Urothelium cell line (cell line): ENCODE measurements around the gene GUCY2D.
"Not testable (repeated sequence)": the region's sequence is repeated elsewhere in the genome, so short reads cannot be mapped to it uniquely, and the experiment has no call there.

Experiments
- DNase-seq: peaks from one replicate; pipeline ENCODE4 v3.0.0; 2011; ENCODE audit warnings: low spot score, mixed read lengths
- FAIRE-seq: peaks from 2 replicates; lab custom pipeline; 2011; peaks lifted over from hg19 to GRCh38; lab: Jason Lieb, UNC

GUCY2D gene

DNA sequence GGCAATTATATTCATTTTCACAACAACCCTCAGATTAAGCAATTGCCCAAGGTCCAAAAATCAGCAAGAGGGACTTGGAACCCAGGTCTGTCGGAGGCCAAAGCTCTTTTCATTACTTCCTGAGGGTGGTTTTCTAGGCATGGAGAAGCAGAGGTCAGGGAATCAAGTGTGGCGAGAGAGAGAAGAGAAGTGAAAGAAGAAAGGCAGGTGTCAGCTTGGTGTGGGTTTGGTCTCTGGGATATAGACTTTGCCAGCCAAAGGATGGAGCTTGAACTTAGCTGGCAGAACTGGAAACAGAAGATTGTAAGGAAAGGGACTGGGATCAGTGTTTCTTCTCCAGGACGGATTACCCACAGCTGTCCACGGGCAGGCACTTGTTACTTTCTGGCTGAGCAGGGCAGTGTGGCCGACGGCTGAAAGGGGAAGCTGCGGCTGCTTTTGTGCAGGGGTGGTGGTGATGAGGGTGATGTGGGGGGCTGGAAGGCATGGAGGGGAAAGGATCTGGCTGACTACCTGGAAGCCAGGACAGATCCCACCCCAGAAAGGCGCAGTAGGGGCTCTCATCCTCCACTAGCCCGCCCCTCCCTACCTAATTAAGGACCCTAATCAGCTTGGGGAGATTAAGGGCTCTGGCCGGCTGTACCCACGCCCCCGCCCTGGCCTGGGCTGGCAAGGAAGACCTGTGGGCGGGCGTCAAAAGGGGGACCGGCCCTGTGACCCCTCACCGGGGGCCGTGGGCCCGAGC is at the start of gene GUCY2D:
GUCY2D (plus strand) TSS at position 640 of the 745 bp plus-strand sequence. CDS start 433 bp downstream, outside the sequence.
- no peak for FAIRE-seq
- DNase-seq, result no peak

DNA sequence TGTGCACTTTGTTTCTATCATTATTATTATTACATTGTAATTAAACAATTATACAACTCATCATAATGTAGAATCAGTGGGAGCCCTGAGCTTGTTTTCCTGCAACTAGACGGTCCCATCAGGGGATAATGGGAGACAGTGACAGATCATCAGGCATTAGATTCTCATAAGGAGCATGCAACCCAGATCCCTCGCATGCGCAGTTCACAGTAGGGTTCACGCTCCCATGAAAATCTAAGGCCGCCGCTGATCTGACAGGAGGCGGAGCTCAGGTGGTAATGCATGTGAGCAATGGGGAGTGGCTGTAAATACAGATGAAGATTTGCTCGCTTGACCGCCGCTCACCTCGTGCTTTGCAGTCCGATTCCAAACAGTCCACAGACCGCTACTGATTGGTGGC is 49.1 kb upstream of the GUCY2D start:
- DNase-seq, FAIRE-seq: not testable (repeated sequence)

DNA sequence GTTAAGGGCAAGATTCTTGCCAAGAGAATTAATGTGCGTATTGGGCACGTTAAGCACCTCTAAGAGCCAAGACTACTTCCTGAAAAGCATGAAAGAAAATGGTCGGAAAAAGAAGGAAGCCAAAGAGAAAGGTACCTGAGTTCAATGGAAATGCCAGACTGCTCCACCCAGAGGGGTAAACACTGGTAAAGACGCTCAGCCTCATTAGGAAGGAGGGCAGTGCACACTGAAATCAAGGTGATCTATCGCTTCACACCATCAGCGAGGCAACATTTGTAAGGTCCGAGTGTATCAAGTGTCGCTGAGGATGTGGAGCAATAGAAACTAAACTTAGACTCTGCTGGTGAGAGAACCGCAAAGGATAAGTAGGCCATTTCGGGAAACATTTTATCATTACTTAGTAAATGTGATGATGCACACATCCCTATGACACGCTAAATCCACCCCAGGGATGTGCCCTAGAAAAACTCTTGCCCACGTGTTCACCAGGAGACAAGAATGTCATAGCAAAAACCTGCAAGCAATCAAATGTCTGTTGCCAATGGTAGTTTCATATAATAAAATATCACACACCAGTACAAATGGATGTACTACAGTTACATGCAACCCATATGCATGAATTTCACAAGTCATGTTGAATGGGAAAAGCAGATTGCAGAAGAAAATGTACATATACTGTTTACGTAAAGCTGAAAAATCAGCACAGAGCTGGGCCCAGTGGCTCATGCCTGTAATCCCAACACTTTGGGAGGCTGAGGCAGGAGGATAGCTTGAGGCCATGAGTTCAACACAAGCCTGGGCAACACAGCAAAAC is 46.8 kb upstream of the GUCY2D start:
- FAIRE-seq, result no peak
- DNase-seq, result no peak

DNA sequence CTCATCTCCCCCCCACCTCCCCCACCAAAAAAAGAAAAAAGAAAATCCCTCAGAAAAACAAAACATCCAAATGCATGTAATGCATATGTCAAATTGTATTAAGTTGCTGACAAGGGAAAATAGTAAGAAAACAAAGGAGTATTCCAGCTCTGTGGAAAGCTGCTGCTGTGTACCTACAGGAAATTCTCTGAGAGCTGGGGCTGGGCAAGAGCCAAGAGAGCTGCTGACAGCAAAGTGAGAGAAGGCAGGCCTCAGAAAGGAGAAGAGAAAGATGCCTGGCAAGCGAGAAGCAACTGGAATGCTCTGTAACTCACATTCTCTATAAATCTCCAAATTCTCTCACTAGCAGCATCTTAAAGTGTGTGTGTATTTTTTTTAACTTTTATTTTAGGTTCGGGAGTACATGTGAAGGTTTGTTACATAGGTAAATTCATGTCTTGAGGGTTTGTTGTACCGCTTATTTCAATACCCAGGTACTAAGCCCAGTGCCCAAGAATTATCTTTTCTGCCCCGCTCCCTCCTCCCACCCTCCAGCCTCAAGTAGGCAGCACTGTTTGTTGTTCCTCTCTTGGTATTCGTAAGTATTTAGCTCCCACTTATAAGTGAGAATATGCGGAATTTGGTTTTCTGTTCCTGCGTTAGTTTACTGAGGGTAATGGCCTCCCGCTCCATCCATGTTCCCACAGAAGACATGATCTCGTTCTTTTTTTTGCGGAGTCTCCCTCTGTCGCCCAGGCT is 46.0 kb upstream of the GUCY2D start:
- FAIRE-seq (no peak), DNase-seq (no peak)

DNA sequence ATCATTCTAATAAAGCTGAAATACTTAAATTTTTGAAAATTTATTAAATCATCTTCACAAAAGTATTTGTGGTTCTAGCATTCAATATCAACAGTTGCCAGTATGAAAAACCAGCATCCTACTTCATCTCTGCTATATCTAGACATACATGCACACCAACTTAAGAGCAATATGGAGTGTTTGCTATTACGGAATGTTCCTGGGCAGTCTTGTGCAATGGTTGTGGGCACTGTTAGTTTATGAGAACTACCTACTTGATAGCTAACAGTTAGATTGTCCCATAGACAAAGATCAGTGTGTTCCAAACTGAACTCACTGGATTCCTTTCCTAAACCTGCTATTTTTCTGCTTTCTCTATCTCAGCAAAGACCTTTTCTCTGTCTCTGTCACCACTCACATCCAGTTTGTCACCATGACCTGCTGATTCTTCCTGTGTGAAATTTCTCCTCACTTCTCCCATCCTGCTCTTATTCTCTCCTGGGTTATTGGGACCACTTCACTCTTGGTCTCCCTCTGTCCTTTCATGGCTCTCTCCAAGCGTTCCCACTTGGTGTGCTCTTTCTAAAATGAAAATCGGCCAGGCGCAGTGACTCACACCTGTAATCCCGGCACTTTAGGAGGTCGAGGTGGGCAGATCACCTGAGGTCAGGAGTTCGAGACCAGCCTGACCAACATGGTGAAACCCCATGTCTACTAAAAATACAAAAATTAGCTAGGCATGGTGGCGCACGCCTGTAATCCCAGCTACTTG is 42.7 kb upstream of the GUCY2D start:
- FAIRE-seq (no peak), DNase-seq (no peak)

DNA sequence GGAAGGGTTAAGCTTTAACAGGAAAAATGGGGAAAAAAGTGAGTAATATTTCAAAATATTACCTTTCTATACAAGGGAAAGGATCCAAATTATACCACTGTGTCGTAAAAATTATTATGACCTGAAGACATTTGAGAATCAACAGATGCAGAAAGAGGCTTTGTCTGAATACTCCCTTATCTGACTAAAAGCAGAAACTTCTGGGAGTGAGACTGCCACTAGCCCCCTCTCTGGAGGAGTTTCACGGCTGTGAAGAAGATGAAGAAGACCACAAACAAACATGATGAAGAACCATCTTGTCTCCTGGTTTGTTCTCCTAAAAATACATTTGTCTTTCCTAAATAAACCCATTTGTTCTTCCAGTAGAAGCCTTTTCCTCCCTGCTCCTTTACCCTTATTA is 41.0 kb upstream of the GUCY2D start:
- FAIRE-seq, result no peak
- no peak for DNase-seq

DNA sequence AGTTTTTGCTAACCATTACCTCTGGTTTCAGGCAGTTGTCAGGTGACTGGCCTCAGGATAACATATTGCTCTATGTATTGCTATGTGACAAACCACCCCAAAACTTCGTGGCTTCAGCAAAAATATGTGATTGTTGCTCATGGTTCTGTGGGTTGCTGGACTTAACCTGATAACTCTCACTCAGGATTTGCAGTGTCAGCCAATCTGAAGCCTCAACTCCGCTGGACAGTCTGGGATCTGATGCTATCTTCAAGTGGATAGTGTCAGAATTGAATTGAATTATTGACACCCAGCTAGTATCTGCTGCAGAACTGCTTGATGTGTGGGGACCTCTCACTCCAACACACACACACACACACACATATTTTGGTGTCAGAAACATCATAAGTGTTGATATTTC is 34.7 kb upstream of the GUCY2D start:
- no peak for FAIRE-seq
- no peak for DNase-seq

DNA sequence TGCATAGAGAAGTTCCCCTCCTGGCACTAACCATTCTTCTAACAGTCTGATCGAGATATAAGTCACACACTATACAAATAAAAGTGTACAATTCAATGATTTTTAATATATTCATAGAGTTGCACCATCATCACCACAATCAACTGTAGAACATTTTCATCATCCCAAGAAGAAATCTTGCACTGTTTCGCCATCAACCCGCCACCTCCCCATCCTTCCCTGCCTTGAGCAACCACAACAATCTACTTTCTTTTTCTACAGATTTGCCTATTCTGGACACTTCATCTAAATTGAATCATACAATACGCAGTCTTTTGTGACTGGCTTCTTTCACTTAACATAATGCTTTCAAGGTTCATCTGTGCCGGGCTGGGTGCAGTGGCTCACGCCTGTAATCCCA is 33.0 kb upstream of the GUCY2D start:
- DNase-seq, result no peak
- FAIRE-seq, result no peak

DNA sequence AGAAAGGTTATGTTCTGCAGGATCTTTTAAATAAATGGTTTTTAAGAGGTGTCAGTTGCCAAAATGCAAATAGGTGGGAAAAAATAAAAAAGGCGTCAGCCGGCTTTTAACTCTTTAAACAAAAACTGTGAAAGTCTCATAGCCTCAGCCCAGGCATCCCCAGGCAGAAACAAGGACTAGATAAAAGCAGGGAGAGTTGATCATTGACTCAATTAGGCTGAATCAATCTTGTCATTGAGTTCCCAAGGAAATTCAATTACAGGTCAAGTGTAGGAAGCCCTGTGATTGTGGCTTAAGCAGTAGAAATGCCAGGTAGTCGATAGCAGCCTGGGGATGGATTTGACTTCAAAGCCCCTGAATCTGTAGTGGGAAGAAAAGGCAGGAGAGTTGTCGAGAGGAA is 30.8 kb upstream of the GUCY2D start:
- no peak for FAIRE-seq
- no peak for DNase-seq

DNA sequence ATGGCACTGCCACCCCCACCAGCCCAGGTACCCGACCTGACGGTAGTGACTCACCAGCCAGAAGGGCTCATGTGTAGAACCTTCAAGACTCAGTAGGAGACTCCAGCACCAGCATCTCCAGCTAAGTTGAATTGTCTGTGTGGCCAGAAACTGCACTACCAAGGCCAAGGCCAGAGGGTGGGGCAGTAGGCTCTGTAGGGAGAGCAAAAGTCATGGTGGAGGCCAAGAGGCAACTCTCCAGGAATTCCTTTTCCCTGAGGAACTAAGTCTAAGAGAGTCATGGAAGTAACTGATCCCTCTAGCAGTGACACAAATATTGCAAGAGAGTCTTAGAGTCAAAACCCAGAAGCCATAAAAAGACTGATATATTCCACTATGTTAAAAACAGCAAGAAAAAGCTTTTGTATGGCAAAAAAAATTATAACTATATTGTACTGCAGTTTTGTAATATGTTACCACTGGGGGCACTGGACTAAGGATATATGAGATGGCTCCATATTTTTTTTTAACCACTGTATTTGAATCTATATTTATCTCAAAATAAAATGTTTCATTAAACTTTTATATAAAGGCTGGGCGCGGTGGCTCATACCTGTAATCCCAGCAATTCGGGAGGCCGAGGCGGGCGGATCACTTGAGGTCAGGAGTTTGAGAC is 30.2 kb upstream of the GUCY2D start:
- no peak for DNase-seq
- FAIRE-seq, result no peak

DNA sequence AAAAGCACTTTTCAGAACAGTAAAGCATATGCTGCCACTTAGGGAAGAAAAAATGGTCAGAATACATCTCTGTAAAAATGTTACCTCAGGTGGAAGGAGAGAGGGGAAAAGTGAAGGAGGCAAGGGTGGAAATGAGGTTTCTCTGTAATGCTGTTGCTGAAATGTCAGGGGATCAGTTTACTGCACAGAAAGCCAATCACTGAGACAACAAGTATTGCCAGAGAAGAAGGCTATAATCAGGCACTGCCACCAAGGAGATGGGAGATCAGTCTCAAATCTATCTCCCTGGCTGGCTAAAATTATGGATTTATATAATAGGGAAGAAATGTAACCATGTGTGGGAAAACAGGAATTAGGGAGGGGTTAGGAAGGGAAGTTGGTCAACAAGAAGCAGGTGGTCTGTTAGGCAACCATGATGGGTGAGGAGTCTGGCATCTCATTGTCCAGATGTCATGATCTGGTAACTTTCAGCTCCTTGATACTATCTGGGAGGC is 27.7 kb upstream of the GUCY2D start:
- DNase-seq (no peak), FAIRE-seq (no peak)

DNA sequence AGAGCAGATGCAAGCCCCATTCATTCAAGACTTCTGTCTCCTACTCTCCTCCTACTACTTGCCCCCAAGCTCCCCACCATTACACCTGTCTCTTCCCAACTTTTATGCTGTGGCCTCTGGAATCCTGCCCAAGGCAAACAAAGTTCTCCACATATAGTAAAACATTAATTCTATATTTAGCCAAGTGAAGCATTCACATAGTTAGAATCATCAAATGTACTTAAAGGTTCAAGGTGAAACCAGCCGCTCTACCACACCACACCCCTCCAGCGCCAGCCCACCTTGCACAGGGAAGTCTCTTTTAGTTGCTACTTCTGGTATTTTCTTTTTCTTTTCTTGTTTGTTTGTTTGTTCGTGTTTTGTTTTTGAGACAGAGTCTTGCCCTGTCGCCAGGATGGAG is 25.4 kb upstream of the GUCY2D start:
- DNase-seq (no peak), FAIRE-seq (no peak)

DNA sequence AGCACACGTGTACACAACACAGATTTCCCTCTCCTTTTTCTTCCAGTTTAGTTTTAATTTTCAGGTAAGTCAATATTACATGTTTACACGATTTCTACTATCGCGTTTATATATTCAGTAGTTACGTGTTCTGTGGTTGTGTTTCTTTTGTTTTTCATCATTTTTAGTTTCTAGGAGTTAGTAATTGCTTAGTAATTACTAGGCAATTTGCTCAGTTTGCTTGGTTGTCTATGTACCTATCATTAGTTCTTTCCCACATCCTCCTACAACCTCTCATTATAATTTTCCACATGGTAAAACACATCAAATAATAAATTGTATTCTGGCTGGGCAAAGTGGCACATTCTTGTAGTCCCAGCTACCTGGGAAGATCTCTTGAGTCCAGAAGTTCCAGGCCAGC is 24.6 kb upstream of the GUCY2D start:
- DNase-seq (no peak), FAIRE-seq (no peak)

DNA sequence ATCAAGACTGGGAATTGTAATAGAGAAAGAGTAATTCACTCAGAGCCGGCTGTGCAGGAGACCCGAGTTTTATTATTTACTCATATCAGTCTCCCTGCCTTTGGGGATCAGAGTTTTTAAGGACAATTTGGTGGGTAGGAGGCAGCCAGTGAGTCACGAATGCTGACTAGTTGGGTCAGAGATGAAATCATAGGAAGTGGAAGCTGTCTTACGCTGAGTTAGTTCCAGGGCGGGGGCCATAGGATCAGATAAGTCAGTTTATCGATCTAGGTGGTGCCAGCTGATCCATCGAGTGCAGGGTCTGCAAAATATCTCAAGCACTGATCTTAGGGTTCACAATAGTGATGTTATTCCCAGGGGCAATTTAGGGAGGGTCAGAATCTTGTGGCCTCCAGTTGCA is 20.2 kb upstream of the GUCY2D start:
- FAIRE-seq, result no peak

DNA sequence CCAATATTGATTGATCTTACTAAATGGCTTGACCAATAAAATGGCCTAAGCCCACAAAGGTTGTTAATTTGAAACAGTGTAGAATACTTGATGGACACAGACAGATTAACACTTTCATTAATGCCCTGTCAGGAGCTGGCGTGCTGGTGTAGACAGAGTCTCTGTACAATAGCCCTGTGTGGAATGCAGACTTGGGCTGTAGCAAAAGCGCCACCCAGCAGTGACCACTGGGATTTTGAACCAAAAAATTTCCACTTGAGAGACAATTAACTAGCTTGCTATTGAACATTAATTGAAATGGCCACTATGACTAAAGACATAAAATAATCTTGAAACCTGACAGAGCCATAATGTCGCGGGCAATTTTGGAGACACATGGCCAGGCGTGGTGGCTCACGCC is 19.7 kb upstream of the GUCY2D start:
- FAIRE-seq (no peak), DNase-seq (no peak)

More for the DNA sequence above, 20.2 kb upstream of the GUCY2D start:
- peak; percentile 30 for DNase-seq

DNA sequence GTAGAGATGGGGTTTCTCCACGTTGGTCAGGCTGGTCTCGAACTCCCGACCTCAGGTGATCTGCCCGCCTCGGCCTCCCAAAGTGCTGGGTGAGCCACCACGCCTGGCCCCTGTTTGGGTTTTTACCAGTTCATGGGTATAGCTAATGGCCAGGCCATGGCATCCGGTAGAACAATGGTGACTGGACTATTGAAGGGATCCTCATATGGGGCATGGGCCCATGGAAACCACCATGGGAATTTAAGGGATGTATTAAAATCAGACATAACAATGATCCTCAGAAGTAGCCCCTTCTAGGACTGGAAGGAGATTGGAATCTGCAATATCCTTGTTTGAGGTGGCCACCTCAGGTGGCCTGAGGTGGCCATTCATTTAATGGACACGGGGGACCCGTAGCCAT is 17.5 kb upstream of the GUCY2D start:
- DNase-seq, result no peak
- no peak for FAIRE-seq

DNA sequence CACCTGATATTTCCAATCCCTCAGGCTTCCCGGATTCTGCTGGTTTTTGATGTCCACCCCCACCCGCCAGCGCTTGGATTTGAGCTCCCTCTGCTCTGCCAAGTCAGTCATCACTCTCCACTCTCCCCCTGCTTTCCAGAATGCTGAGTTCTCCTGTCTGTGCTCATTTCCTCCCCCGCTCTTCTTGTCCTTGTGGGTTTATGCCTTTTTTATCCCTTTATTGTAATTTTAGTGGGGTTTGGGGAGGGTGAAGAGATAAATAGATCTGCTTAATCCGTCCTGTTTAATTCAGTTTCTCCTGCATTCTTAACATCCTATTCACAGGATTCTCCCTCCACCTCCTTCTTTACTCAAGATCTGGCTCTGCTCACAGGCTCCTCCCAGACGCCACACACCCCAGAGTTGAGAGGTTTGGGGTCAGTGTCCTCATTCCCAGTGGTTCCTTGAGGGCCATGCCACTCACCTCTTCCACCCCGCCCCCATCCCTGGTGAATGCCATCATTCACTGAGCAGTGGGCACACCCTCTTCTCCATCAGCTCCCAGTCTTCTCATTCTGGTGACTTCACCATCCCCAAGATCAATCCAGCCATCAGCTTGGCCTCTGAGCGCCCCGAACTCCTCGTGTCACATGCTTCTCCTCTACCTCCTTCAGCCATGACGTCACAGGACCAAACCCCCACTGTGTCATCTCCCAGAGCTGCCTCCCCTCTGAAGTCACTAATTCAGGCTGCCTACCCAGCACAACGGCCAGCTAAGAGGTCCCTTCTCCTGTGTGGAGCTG is 15.1 kb upstream of the GUCY2D start:
- no peak for FAIRE-seq
- DNase-seq, result no peak

DNA sequence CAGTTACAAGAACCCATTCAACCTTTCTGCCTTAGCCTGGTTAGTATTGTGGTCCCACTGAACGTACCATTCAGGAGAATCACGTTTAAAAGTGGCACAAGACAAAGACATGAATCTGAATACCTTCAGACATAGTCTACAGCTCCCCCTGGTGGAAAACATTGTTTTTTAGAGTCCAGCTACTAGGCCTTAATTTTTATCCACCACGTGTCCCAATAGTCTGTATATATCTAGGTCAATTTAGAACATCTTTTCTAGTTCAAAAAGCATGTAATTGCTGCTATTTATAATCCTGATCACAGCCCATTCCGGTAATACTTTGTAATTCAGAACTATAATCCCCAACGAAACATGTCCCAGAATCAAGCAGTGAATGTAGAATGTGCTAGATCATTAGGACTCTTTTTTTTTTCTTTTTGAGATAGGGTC is 13.7 kb upstream of the GUCY2D start:
- no peak for FAIRE-seq

More for the DNA sequence above, 13.7 kb upstream of the GUCY2D start:
- DNase-seq, result peak; percentile 32
